SK-N-SH treated with all-trans-retinoic acid at 6 μM for 48 hours (cell line): ENCODE results near the gene IFT57.

Experiments used
- ZFP3 ChIP-seq: fragments of 250-450 bp; sonication (Bioruptor Pico); IDR thresholded peaks from 2 replicates; pipeline ENCODE4 v1.5.0; 2020; ENCODE audit warnings: mild to moderate bottlenecking, moderate library complexity
- ZNF8 ChIP-seq: fragments of 450-650 bp; formaldehyde crosslinking; IDR thresholded peaks from 2 replicates; pipeline ENCODE4 v1.5.0; 2020; ENCODE audit warnings: mild to moderate bottlenecking, moderate library complexity

DNA sequence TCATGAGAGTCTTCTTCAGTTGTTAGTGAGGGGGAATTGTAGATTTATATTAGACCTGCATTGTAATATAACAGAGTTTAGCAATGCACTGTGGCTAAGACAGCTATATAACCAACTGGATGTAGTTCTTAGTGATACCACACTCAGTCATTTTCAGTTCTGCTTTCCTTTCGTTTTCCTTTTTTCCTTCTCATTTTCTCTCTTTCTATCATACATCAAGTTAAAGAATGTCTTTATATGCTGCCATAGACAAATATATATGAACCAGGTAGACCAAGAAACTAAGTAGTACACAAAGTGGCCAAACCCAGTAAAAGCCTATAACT is 87.7 kb downstream of the IFT57 start:
- TF ChIP-seq ZFP3 (CRISPR knock-in tag) (no peak), ZNF8 (CRISPR knock-in tag) (no peak)
